ENCODE data around the gene SUFU. TPM values are rescaled to one million over a fixed set of nuclear protein-coding genes. Genes with fewer than 3 reads are reported as not detected.

SUFU gene
- total and polyA plus RNA-seq, 2 experiments from 2014 or later = 2.8 to 5.6 TPM

- TF ChIP-seq, protein P1, sequence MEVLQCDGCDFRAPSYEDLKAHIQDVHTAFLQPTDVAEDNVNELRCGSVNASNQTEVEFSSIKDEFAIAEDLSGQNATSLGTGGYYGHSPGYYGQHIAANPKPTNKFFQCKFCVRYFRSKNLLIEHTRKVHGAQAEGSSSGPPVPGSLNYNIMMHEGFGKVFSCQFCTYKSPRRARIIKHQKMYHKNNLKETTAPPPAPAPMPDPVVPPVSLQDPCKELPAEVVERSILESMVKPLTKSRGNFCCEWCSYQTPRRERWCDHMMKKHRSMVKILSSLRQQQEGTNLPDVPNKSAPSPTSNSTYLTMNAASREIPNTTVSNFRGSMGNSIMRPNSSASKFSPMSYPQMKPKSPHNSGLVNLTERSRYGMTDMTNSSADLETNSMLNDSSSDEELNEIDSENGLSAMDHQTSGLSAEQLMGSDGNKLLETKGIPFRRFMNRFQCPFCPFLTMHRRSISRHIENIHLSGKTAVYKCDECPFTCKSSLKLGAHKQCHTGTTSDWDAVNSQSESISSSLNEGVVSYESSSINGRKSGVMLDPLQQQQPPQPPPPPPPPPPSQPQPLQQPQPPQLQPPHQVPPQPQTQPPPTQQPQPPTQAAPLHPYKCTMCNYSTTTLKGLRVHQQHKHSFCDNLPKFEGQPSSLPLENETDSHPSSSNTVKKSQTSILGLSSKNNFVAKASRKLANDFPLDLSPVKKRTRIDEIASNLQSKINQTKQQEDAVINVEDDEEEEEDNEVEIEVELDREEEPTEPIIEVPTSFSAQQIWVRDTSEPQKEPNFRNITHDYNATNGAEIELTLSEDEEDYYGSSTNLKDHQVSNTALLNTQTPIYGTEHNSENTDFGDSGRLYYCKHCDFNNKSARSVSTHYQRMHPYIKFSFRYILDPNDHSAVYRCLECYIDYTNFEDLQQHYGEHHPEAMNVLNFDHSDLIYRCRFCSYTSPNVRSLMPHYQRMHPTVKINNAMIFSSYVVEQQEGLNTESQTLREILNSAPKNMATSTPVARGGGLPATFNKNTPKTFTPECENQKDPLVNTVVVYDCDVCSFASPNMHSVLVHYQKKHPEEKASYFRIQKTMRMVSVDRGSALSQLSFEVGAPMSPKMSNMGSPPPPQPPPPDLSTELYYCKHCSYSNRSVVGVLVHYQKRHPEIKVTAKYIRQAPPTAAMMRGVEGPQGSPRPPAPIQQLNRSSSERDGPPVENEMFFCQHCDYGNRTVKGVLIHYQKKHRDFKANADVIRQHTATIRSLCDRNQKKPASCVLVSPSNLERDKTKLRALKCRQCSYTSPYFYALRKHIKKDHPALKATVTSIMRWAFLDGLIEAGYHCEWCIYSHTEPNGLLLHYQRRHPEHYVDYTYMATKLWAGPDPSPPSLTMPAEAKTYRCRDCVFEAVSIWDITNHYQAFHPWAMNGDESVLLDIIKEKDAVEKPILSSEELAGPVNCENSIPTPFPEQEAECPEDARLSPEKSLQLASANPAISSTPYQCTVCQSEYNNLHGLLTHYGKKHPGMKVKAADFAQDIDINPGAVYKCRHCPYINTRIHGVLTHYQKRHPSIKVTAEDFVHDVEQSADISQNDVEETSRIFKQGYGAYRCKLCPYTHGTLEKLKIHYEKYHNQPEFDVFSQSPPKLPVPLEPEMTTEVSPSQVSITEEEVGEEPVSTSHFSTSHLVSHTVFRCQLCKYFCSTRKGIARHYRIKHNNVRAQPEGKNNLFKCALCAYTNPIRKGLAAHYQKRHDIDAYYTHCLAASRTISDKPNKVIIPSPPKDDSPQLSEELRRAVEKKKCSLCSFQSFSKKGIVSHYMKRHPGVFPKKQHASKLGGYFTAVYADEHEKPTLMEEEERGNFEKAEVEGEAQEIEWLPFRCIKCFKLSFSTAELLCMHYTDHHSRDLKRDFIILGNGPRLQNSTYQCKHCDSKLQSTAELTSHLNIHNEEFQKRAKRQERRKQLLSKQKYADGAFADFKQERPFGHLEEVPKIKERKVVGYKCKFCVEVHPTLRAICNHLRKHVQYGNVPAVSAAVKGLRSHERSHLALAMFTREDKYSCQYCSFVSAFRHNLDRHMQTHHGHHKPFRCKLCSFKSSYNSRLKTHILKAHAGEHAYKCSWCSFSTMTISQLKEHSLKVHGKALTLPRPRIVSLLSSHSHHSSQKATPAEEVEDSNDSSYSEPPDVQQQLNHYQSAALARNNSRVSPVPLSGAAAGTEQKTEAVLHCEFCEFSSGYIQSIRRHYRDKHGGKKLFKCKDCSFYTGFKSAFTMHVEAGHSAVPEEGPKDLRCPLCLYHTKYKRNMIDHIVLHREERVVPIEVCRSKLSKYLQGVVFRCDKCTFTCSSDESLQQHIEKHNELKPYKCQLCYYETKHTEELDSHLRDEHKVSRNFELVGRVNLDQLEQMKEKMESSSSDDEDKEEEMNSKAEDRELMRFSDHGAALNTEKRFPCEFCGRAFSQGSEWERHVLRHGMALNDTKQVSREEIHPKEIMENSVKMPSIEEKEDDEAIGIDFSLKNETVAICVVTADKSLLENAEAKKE (CRISPR knock-in tag; IDR thresholded peaks at IDR 0.05) = no peak
Observed at GRCh38 chr10:102467971-102468438, 35.8 kb upstream of the SUFU start (continued).

GRCh38 chr10:102468683-102469082 lies 35.1 kb upstream of the SUFU start:
- H3K4me3 Mint-ChIP-seq = no peak overlapping the region
- ATAC-seq = no peak
- DNase-seq (ENCODE audit: low spot score) = no peak
- TF ChIP-seq EZH2 (IDR thresholded peaks at IDR 0.05; ENCODE audit: low read depth, unreplicated experiment) (no peak), EZH2phosphoT487 (IDR thresholded peaks at IDR 0.05; ENCODE audit: unreplicated experiment) (no peak), ZNF331 (CRISPR knock-in tag; IDR thresholded peaks at IDR 0.05; ENCODE audit: low read depth) (no peak), STAT1 (IDR thresholded peaks at IDR 0.05; ENCODE audit: unreplicated experiment) (no peak), POLR2AphosphoS5 (IDR thresholded peaks at IDR 0.05; ENCODE audit: low read depth) (no peak), JUNB (IDR thresholded peaks at IDR 0.05; ENCODE audit: unreplicated experiment) (no peak), ZNF114 (CRISPR knock-in tag; IDR thresholded peaks at IDR 0.05) (no peak), NANOG (IDR thresholded peaks at IDR 0.05; ENCODE audit: borderline replicate concordance) (no peak)
- TF ChIP-seq, protein P1 (CRISPR knock-in tag; IDR thresholded peaks at IDR 0.05) = no peak

More at GRCh38 chr10:102468683-102469082, 35.1 kb upstream of the SUFU start:
- H3K79me2 ChIP-seq (replicated peaks; ENCODE audit: insufficient read depth) = peaks cover 13% of the 10 kb centered on the region; the same call in 1 of the 2 replicates
- no peak overlapping the region for H3K27ac ChIP-seq (ENCODE audit: low read depth)
- no peaks in the 10 kb centered on the region for H3K27me3 ChIP-seq (ENCODE audit: insufficient read depth)
- Mint-ChIP-seq H3K4me1 (peaks cover 4% of the 10 kb centered on the region; the same call in 2 of the 3 replicates), H3K27ac (no peak overlapping the region), H3K27me3 (ENCODE audit: insufficient read depth, low read depth, poor library complexity) (no peaks in the 10 kb centered on the region), H3K36me3 (ENCODE audit: low read depth) (peaks cover 9% of the 10 kb centered on the region), H3K9me3 (no peaks in the 10 kb centered on the region)
- no peaks in the 10 kb centered on the region for H3K9me2 ChIP-seq (ENCODE audit: insufficient read depth)
- no peak overlapping the region for H3K4me3 ChIP-seq
- no peak overlapping the region for H3K4me2 ChIP-seq
- H2AFZ ChIP-seq = no peak overlapping the region
- 0 out of 2 replicates have a peak, but pooled peaks cover under 1% of the 10 kb centered on the region for H3F3A ChIP-seq (replicated peaks; ENCODE audit: low read depth)
- no peaks in the 10 kb centered on the region for H3K36me3 ChIP-seq (ENCODE audit: insufficient read depth)
- H4K20me1 ChIP-seq (replicated peaks; ENCODE audit: insufficient read depth) = no peaks in the 10 kb centered on the region; the same call in 1 of the 2 replicates
- H3K4me1 ChIP-seq (ENCODE audit: insufficient read depth) = peaks cover 3% of the 10 kb centered on the region
